Hepatocyte (in vitro differentiated cells): ENCODE measurements around the gene BGN. TPM values are rescaled to one million over a fixed set of nuclear protein-coding genes. Genes with fewer than 3 reads are reported as not detected.

ENCODE experiments used
- DNase-seq: peaks from one replicate; pipeline ENCODE4 v3.0.0-alpha.2; 2016; ENCODE audit warnings: low spot score
- H2AFZ ChIP-seq: fragments of 200-600 bp; sonication (generic); 2 replicates; pipeline ENCODE4 v1.6.0; 2016; ENCODE audit warnings: antibody characterized with exemption, mild to moderate bottlenecking
- H3K27ac ChIP-seq: fragments of 200-600 bp; sonication (generic); 2 replicates; pipeline ENCODE4 v1.5.1; 2016; ENCODE audit warnings: mild to moderate bottlenecking
- H3K27me3 ChIP-seq: fragments of 200-600 bp; sonication (generic); 2 replicates; pipeline ENCODE4 v1.6.1; 2016
- H3K36me3 ChIP-seq: fragments of 200-600 bp; sonication (generic); replicated peaks from 2 replicates; pipeline ENCODE4 v1.5.1; 2016; ENCODE audit warnings: low read depth; ENCODE audit not compliant: insufficient read depth
- H3K4me1 ChIP-seq: fragments of 200-600 bp; sonication (generic); 2 replicates; pipeline ENCODE4 v1.5.1; 2016; ENCODE audit warnings: mild to moderate bottlenecking, moderate library complexity; ENCODE audit not compliant: insufficient read depth
- H3K4me2 ChIP-seq: fragments of 200-600 bp; sonication (generic); 2 replicates; pipeline ENCODE4 v1.6.0; 2016
- H3K4me3 ChIP-seq: fragments of 200-600 bp; sonication (generic); 2 replicates; pipeline ENCODE4 v1.5.1; 2016; ENCODE audit warnings: mild to moderate bottlenecking
- H3K79me2 ChIP-seq: fragments of 200-600 bp; sonication (generic); 2 replicates; pipeline ENCODE4 v1.6.0; 2017; ENCODE audit warnings: mild to moderate bottlenecking
- H3K9me2 ChIP-seq: fragments of 200-600 bp; sonication (generic); replicated peaks from 2 replicates; pipeline ENCODE4 v1.6.0; 2017; ENCODE audit warnings: mild to moderate bottlenecking; ENCODE audit not compliant: insufficient read depth
- H3K9me3 ChIP-seq: fragments of 200-600 bp; sonication (generic); 2 replicates; pipeline ENCODE4 v1.5.1; 2016; ENCODE audit warnings: low read depth, mild to moderate bottlenecking
- H4K20me1 ChIP-seq: fragments of 200-600 bp; sonication (generic); 2 replicates; pipeline ENCODE4 v1.6.0; 2016; ENCODE audit warnings: mild to moderate bottlenecking; ENCODE audit not compliant: insufficient read depth, poor library complexity, severe bottlenecking
- EZH2 ChIP-seq: fragments of 200-600 bp; sonication (generic); IDR thresholded peaks from 2 replicates; pipeline ENCODE4 v1.6.1; 2016; ENCODE audit warnings: antibody characterized with exemption, mild to moderate bottlenecking, borderline replicate concordance
- EZH2phosphoT487 ChIP-seq: fragments of 200-600 bp; sonication (generic); IDR thresholded peaks from one replicate; pipeline ENCODE4 v1.6.1; 2018; ENCODE audit warnings: antibody characterized with exemption, mild to moderate bottlenecking, low read depth, moderate library complexity; ENCODE audit not compliant: unreplicated experiment, severe bottlenecking
- WGBS: methylation state at CpG from one replicate; pipeline ENCODE4 v1.1.6; 2016; ENCODE audit warnings: low lambda C conversion rate; ENCODE audit errors: missing lambda C conversion rate; 5-methylcytosine and 5-hydroxymethylcytosine counted together
- polyA plus RNA-seq: library from polyadenylated mRNA; unstranded; fragments of >200 nt; fragmentation: Nextera tagmentation; extraction: Ambion mirVana; gene quantifications from 2 replicates; pipeline ENCODE4 v1.2.1, GENCODE V29; 2016
- total RNA-seq: library from RNA; depleted of rRNA; stranded (reverse); fragments of >200 nt; gene quantifications from 2 replicates; pipeline ENCODE4 v1.2.3, GENCODE V29; 2014
- TF ChIP-seq, protein P1 (sequence below): fragments of 200-600 bp; sonication (generic); IDR thresholded peaks from 2 replicates; pipeline ENCODE4 v1.5.1; 2016; ENCODE audit warnings: antibody characterized with exemption, mild to moderate bottlenecking; ENCODE audit not compliant: poor library complexity

BGN gene
- total and polyA plus RNA-seq, 2 experiments from 2014 or later, result 14.5 to 27.5 TPM

DNA sequence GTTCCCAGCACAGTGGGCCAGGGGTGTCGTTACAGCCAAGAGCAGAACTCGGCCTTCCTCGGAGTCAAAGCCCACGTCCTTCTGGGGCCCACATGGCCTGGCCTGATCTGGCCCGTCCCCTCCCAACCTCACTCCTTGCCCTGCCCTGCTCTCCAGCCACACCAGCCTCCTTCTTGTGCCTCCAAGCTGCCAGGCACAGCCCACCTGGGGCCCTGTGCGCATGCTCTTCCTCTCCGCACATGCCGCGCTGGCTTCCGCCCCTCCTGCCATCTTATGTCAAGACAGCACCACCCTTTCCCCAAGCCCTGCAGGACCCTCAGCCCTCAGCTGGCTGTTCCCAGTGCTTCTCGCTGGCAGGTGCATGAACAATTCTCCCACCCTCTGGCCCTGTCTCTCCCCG is 31.2 kb upstream of the BGN start:
- Histone ChIP-seq H3K27ac (no peak overlapping the region), H3K9me3 (no peaks in the 10 kb centered on the region), H3K27me3 (no peaks in the 10 kb centered on the region)

DNA sequence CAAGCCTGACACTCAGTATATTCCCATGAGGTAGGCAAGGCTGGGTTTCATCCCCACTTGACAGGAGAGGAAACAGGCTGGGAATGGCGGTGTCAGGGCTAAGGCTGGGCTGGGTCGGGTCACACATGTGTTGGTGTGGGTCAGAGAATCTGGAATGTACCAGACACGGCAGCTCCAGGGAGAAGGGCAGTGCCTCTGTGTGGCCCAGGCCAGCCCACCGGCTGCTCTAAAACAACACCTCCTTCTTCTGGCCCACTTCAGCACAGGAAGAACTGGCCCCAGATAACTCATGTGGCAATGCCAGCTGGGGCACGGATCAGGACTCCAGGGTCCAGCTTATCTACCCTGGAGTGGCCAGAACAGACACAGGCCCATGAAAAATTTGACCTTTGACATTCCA is 30.7 kb upstream of the BGN start:
- Histone ChIP-seq H3K27me3 (no peaks in the 10 kb centered on the region), H3K36me3 (no peaks in the 10 kb centered on the region), H3K79me2 (no peaks in the 10 kb centered on the region), H3K9me2 (no peaks in the 10 kb centered on the region), H4K20me1 (no peaks in the 10 kb centered on the region), H3K4me1 (no peaks in the 10 kb centered on the region), H3K4me3 (no peak overlapping the region), H3K4me2 (no peak overlapping the region), H3K9me3 (no peaks in the 10 kb centered on the region), H2AFZ (no peak overlapping the region), H3K27ac (no peak overlapping the region)
- no peak for DNase-seq
- 67% methylated on average over 5 of the region's 5 CpGs for WGBS
- TF ChIP-seq EZH2 (no peak), EZH2phosphoT487 (no peak)
- TF ChIP-seq, protein P1, sequence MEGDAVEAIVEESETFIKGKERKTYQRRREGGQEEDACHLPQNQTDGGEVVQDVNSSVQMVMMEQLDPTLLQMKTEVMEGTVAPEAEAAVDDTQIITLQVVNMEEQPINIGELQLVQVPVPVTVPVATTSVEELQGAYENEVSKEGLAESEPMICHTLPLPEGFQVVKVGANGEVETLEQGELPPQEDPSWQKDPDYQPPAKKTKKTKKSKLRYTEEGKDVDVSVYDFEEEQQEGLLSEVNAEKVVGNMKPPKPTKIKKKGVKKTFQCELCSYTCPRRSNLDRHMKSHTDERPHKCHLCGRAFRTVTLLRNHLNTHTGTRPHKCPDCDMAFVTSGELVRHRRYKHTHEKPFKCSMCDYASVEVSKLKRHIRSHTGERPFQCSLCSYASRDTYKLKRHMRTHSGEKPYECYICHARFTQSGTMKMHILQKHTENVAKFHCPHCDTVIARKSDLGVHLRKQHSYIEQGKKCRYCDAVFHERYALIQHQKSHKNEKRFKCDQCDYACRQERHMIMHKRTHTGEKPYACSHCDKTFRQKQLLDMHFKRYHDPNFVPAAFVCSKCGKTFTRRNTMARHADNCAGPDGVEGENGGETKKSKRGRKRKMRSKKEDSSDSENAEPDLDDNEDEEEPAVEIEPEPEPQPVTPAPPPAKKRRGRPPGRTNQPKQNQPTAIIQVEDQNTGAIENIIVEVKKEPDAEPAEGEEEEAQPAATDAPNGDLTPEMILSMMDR, result no peak

More for the DNA sequence above, 31.2 kb upstream of the BGN start:
- WGBS, result 79% methylated on average over 12 of the region's 12 CpGs
- Histone ChIP-seq H3K4me3 (no peak overlapping the region), H3K4me1 (no peaks in the 10 kb centered on the region), H3K4me2 (no peak overlapping the region), H3K79me2 (no peaks in the 10 kb centered on the region), H3K9me2 (no peaks in the 10 kb centered on the region), H3K36me3 (no peaks in the 10 kb centered on the region), H2AFZ (no peak overlapping the region), H4K20me1 (no peaks in the 10 kb centered on the region)
- TF ChIP-seq EZH2phosphoT487 (no peak), EZH2 (no peak)
- TF ChIP-seq, protein P1, result no peak
- DNase-seq, result no peak

DNA sequence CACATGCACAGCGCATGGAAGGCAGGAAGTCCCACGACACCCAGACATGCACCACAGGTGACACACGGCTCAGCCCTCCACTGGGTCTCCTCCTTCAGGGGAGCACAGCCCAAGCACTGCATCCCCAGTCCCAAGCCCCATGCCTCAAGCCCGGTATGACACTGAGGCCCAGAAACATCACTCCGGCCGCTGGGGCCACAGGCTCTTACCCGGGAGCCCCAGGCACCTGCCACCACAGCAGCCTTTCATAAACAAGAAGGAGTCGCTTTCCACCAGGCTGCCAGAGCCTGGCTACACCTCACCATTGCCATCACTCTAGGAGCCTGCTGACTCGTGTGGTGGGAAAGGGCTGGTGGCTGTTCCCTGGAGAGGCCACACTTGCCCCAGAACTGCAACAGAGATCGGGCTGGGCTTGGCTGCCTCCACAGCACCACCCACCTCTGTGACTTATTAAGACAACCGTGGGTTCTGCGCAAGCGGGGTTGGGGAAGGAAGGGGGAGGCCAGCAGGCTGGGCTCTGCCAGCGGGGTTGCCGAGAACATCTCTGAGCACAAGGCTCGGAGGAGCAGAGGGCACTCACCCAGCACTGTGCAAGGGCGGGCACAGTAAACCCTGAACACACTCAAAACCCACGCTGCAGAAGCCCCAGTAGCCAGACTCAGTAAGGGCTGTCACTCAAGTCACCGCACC is 28.9 kb upstream of the BGN start:
- DNase-seq, result no peak
- no peak for TF ChIP-seq EZH2phosphoT487
- TF ChIP-seq EZH2, result no peak
- TF ChIP-seq, protein P1, result no peak
- Histone ChIP-seq H4K20me1 (no peaks in the 10 kb centered on the region), H3K79me2 (peaks cover 4% of the 10 kb centered on the region), H3K4me3 (no peak overlapping the region), H3K27me3 (no peaks in the 10 kb centered on the region), H3K9me3 (no peaks in the 10 kb centered on the region), H3K4me1 (no peaks in the 10 kb centered on the region), H3K27ac (no peak overlapping the region), H2AFZ (no peak overlapping the region), H3K4me2 (no peak overlapping the region), H3K9me2 (no peaks in the 10 kb centered on the region), H3K36me3 (no peaks in the 10 kb centered on the region)
- 81% methylated on average over 18 of the region's 19 CpGs for WGBS
